OCI-LY3 (cell line): ENCODE data around the gene MSMO1.

ENCODE experiments used
- H2AFZ ChIP-seq: fragments of 200-600, 300-600 bp; shearing (Covaris generic); 2 replicates; pipeline ENCODE4 v1.6.0; 2014; ENCODE audit warnings: antibody characterized with exemption, low read depth, low read length
- H3K27ac ChIP-seq: fragments of 200-600, 300-600 bp; sonication (generic); 2 replicates; pipeline ENCODE4 v1.5.1; 2014; ENCODE audit warnings: mild to moderate bottlenecking, low read length, moderate library complexity, mixed read lengths
- H3K27me3 ChIP-seq: fragments of 200-600, 300-600 bp; sonication (generic); 2 replicates; pipeline ENCODE4 v1.6.1; 2014; ENCODE audit warnings: low read depth, low read length, mixed read lengths
- H3K36me3 ChIP-seq: fragments of 200-600, 300-600 bp; sonication (generic); replicated peaks from 2 replicates; pipeline ENCODE3; 2014; ENCODE audit warnings: low read depth, low read length, mixed read lengths
- H3K4me1 ChIP-seq: fragments of 300-600, 200-600 bp; sonication (generic); 2 replicates; pipeline ENCODE4 v1.6.1; 2014; ENCODE audit warnings: low read length, mixed read lengths
- H3K4me2 ChIP-seq: fragments of 200-600, 300-600 bp; sonication (generic); 2 replicates; pipeline ENCODE4 v1.6.1; 2014; ENCODE audit warnings: low read length, mixed read lengths
- H3K4me3 ChIP-seq: fragments of 300-600, 200-600 bp; sonication (generic); 2 replicates; pipeline ENCODE4 v1.5.1; 2014; ENCODE audit warnings: antibody characterized with exemption, mild to moderate bottlenecking, low read length, moderate library complexity
- H3K79me2 ChIP-seq: fragments of 300-600, 200-600 bp; shearing (Covaris generic); 2 replicates; pipeline ENCODE4 v1.6.1; 2014; ENCODE audit warnings: mild to moderate bottlenecking, low read length, mixed read lengths
- H3K9ac ChIP-seq: fragments of 300-600, 200-600 bp; shearing (Covaris generic); 2 replicates; pipeline ENCODE4 v1.6.0; 2014; ENCODE audit warnings: mild to moderate bottlenecking, low read length, moderate library complexity
- H3K9me3 ChIP-seq: fragments of 200-600, 300-600 bp; shearing (Covaris generic); 2 replicates; pipeline ENCODE4 v1.6.1; 2014; ENCODE audit warnings: low read length, mixed read lengths; ENCODE audit not compliant: insufficient read depth
- H4K20me1 ChIP-seq: fragments of 200-600, 300-600 bp; sonication (generic); 2 replicates; pipeline ENCODE4 v1.6.1; 2016; ENCODE audit warnings: low read length, mixed read lengths; ENCODE audit not compliant: insufficient read depth
- EZH2phosphoT487 ChIP-seq: fragments of 200-600 bp; shearing (Covaris generic); IDR thresholded peaks from 2 replicates; pipeline ENCODE4 v1.6.1; 2018; ENCODE audit warnings: antibody characterized with exemption, mixed run types, low read depth
- TF ChIP-seq, protein P1 (sequence below): fragments of 200-600, 300-600 bp; sonication (generic); IDR thresholded peaks from 2 replicates; pipeline ENCODE4 v1.5.1; 2014; ENCODE audit warnings: antibody characterized with exemption, low read length, low read depth

Gene MSMO1

DNA sequence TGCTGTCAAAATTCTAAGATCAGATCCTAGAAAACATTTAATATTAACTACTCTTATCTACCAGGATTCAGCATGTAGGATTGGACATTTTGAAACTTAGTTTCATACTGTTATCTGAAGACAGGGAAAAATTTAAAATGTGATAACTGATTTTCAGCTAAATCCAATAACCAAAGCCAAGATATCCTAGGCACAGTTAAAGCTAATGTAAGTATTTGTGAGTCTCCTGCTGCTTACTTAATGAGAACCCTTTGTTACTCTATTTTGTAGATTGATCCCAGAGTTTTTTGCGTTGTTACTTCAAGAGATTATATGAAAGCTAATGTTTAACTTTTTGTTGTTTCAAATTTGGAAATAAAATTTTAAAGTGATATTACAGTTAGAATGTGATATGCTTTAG lies 53.3 kb downstream of the MSMO1 start:
- Histone ChIP-seq H2AFZ (no peak overlapping the region), H3K27me3 (no peaks in the 10 kb centered on the region), H3K4me3 (no peak overlapping the region), H4K20me1 (no peaks in the 10 kb centered on the region), H3K9ac (no peak overlapping the region), H3K79me2 (no peaks in the 10 kb centered on the region), H3K27ac (no peak overlapping the region), H3K36me3 (no peaks in the 10 kb centered on the region), H3K4me2 (no peak overlapping the region), H3K4me1 (no peaks in the 10 kb centered on the region), H3K9me3 (no peaks in the 10 kb centered on the region)
- TF ChIP-seq, protein P1, sequence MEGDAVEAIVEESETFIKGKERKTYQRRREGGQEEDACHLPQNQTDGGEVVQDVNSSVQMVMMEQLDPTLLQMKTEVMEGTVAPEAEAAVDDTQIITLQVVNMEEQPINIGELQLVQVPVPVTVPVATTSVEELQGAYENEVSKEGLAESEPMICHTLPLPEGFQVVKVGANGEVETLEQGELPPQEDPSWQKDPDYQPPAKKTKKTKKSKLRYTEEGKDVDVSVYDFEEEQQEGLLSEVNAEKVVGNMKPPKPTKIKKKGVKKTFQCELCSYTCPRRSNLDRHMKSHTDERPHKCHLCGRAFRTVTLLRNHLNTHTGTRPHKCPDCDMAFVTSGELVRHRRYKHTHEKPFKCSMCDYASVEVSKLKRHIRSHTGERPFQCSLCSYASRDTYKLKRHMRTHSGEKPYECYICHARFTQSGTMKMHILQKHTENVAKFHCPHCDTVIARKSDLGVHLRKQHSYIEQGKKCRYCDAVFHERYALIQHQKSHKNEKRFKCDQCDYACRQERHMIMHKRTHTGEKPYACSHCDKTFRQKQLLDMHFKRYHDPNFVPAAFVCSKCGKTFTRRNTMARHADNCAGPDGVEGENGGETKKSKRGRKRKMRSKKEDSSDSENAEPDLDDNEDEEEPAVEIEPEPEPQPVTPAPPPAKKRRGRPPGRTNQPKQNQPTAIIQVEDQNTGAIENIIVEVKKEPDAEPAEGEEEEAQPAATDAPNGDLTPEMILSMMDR = no peak
- TF ChIP-seq EZH2phosphoT487 = no peak

GRCh38 chr4:165381821-165382373 lies 54.4 kb downstream of the MSMO1 start:
- Histone ChIP-seq H3K36me3 (no peaks in the 10 kb centered on the region), H2AFZ (no peak overlapping the region), H3K9ac (no peak overlapping the region), H3K27ac (no peak overlapping the region), H3K4me3 (no peak overlapping the region), H3K79me2 (no peaks in the 10 kb centered on the region), H3K9me3 (no peaks in the 10 kb centered on the region), H4K20me1 (no peaks in the 10 kb centered on the region), H3K4me2 (no peak overlapping the region), H3K4me1 (no peaks in the 10 kb centered on the region), H3K27me3 (no peaks in the 10 kb centered on the region)
- TF ChIP-seq, protein P1 = no peak
- TF ChIP-seq EZH2phosphoT487 = no peak

- TF ChIP-seq EZH2phosphoT487 = no peak
- TF ChIP-seq, protein P1 = no peak
- Histone ChIP-seq H3K4me1 (no peaks in the 10 kb centered on the region), H3K9me3 (no peaks in the 10 kb centered on the region), H3K9ac (no peak overlapping the region), H2AFZ (no peak overlapping the region), H3K4me3 (no peak overlapping the region), H3K79me2 (no peaks in the 10 kb centered on the region), H3K4me2 (no peak overlapping the region), H3K36me3 (no peaks in the 10 kb centered on the region), H3K27ac (no peak overlapping the region), H4K20me1 (no peaks in the 10 kb centered on the region), H3K27me3 (no peaks in the 10 kb centered on the region)
Observed at GRCh38 chr4:165382640-165383039, 55.2 kb downstream of the MSMO1 start.

GRCh38 chr4:165383591-165384073 lies 56.2 kb downstream of the MSMO1 start:
- H3K79me2 ChIP-seq = no peaks in the 10 kb centered on the region
- no peaks in the 10 kb centered on the region for H3K36me3 ChIP-seq
- H2AFZ ChIP-seq = no peak overlapping the region
- no peak overlapping the region for H3K9ac ChIP-seq
- no peaks in the 10 kb centered on the region for H4K20me1 ChIP-seq
- H3K4me1 ChIP-seq = no peaks in the 10 kb centered on the region
- no peak overlapping the region for H3K27ac ChIP-seq
- H3K9me3 ChIP-seq = no peaks in the 10 kb centered on the region
- H3K27me3 ChIP-seq = no peaks in the 10 kb centered on the region
- TF ChIP-seq, protein P1 = no peak
- TF ChIP-seq EZH2phosphoT487 = no peak
- no peak overlapping the region for H3K4me2 ChIP-seq
- H3K4me3 ChIP-seq = no peak overlapping the region
